T-helper 22 cell (primary cell): ENCODE measurements around the gene CDKN1A.
"Not testable (repeated sequence)": the region's sequence is repeated elsewhere in the genome, so short reads cannot be mapped to it uniquely, and the experiment has no call there.

ENCODE experiments used
- DNase-seq: peaks from one replicate; pipeline ENCODE4 v3.0.0-alpha.2; 2020; ENCODE audit warnings: low read depth

The CDKN1A gene

DNA sequence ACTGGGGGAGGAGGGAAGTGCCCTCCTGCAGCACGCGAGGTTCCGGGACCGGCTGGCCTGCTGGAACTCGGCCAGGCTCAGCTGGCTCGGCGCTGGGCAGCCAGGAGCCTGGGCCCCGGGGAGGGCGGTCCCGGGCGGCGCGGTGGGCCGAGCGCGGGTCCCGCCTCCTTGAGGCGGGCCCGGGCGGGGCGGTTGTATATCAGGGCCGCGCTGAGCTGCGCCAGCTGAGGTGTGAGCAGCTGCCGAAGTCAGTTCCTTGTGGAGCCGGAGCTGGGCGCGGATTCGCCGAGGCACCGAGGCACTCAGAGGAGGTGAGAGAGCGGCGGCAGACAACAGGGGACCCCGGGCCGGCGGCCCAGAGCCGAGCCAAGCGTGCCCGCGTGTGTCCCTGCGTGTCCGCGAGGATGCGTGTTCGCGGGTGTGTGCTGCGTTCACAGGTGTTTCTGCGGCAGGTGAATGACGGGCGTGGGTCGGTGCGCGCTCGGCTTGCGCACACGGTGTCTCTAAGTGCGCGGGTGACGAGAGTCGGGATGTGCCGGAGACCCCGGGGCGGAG lies at the start of gene CDKN1A:
CDKN1A (plus strand) TSS at position 227 of the 555 bp plus-strand sequence. CDS start 5,388 bp downstream, outside the sequence.
- DNase-seq: peak; percentile 65

DNA sequence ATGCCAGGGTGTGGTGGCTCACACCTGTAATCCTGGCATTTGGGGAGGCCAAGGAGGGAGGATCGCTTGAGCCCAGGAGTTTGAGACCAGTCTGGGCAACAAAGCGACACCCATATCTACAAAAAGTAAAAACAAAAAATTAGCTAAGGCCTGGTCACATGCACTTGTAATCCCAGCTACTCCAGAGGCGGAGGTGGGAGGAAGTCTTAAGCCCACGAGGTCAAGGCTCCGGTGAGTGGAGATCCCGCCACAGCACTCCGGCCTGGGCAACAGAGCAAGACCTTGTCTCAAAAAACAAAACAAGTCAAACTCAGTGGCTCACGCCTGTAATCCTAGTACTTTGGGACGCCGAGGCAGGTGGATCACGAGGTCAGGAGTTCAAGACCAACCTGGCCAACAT lies 48.7 kb upstream of the CDKN1A start:
- no peak for DNase-seq

DNA sequence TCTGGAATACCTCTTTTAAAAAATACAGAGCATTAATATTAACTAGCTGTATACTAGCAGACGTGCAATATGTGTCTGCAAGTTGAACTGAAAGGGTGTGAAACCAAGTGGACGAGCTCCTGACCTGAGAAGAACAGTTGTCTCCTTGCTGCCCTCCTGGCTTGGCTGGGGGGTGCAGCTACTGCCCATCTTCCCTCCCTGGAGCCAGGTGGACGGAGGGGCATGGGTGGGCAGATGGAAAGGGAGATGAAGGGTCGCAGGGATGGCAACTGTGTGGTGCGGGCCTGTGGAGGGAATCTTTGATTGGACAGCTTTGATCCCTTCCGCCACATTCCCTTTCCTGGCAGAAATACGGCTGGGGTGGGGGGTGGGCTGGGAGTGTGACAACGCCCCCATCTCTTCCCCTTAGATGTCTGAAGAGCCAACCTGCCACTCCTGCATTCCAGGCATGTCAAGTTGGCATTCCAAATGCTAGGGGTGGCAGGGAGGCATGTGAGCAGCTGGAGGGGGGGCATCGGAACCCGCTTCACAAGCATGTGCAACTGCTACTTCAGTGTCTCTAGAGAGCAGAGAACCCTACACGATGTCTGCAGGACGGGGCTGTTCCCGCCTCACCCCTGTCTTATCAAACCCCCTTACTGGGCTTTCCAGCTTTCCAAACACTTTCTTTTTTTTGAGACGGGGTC lies 47.0 kb upstream of the CDKN1A start:
- DNase-seq: no peak

DNA sequence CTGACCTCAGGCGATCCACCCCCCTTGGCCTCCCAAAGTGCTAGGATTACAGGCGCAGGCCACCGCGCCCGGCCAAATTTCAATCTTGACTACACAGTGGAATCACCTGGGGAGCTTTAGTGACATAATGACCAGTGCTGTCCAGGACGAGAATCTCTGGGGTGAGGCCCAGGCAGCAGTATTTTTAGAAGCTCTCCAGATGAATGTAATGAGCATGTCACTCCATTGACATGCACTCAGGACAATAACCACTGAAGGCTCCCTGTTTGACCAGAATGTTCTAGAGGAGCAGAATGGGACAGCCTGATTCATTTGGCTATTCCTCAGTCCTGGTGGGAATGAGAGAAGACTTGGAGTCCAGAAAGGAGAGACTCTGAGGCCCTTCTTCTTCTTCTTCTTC lies 45.1 kb upstream of the CDKN1A start:
- DNase-seq: no peak

DNA sequence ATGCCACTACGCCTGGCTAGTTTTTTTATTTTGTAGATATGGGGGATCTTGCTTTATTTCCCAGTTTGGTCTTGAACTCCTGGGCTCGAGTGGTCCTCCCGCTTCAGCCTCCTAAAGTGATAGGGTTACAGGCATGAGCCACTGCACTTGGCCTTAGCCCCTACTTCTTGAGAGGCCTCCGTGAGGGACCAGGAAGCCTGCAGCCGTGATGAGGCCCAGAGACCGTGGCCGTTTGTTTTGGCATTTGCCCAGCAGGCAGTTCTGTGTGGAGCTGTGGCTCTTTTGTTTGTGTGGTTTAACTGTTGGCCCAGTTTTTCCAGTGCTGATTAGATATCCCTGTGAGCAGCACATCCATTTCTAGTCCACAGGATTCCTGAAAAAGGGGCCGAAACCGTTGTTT lies 44.6 kb upstream of the CDKN1A start:
- DNase-seq: no peak

DNA sequence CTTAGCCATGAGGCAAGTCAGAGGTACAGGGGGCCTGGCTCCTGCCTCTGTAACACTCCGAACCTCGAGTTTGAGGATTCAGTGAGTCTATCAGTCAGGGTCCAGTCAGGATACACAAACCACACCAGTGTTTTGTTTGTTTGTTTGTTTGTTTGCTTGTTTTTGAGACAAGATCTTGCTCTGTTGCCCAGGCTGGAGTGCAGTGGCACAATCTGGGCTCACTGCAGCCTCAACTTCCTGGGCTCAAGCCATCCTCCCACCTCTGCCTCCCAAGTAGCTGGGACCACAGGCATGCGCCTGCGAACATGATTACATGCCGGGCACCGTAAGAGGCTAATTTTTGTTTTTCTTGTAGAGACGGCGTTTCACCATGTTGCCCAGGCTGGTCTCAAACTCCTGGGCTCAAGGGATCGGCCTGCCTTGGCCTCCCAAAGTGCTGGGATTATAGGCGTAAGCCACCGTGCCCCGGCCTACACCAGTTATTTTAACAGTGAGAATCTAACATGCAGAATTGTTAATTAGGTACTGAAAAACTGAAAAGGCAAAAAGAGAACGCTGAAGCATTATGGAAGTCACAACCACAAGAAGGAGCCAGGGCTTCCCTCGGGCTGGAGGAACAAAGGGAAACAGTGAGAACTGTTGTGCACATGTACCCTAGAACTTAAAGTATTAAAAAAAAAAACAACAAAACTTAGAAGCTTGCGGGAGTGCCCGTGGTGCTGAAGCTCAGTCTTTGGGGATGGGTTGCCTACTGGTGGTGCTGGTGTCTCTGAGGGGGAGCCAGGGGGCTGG lies 44.0 kb upstream of the CDKN1A start:
- no peak for DNase-seq

DNA sequence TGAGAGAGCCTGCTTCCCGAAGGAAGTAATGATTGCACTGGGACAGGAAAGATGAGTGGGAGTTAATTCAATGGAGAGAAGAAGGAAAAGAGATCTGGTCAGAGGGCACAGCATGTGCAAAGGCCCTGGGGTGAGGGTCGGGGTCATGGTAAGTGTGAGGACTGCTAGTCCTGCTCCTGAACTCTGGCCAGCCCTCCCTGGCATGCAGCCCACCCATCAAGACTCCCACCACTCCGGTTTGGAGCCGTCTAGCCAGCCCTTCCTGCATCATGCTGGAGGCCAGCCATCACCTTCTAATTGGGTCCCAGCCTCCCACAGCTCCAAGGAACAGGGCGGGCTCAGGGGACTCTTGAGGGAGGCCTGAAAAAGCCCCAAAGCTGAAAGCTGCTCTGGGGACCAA lies 42.2 kb upstream of the CDKN1A start:
- no peak for DNase-seq

DNA sequence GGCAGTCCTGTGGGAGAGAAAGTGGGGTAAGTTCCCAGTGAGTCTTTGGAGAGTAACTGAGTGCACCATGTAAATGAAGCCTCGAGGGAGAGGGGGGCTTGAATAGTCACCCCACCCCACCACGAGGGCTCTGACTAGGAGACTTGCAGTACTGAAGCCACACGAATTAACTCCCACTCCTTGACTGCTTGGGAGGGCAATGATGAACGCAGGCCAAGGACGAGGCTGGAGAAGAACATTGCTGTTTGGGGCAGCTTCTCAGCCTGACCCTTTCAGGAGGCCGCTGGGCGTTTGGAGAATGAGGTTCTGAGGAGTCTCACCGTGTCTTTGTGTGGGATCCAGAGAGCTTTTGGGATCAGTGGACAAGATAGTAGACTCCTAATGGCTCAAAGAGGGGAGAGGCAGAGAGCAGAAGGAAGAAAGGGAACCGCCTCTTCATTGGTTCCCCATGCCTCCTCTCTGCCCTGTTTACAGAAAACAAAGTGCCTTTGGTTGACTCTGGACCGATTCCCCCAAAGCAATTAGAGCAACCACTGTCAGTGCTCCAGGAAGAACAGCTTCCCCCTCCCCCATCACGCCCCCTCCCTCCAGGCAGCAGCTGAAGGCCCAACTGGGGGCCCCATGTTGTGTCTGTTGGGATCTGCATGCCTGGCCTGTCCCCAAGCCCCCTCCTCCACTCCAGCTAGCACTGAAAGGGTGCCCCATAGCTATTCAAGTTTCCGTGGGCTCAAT lies 41.7 kb upstream of the CDKN1A start:
- DNase-seq: no peak

DNA sequence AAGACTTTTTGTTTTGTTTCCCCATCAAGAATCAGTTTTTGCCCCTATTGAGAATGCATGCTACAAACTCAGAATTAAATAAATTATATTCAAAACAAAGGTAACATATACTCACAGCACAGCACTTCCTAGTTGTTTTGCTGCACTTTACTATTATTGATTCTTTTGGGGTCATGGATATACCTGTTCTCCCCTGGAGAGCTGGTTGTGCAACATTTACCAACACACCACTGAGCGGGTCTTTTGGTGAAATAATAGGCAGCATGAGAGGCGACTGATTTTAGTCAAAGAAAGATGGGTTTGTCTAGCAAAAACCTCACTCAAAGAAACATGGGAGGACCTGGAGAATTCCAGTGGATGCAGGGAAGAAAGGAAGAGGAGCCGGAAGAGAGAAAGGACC lies 39.9 kb upstream of the CDKN1A start:
- DNase-seq: no peak

DNA sequence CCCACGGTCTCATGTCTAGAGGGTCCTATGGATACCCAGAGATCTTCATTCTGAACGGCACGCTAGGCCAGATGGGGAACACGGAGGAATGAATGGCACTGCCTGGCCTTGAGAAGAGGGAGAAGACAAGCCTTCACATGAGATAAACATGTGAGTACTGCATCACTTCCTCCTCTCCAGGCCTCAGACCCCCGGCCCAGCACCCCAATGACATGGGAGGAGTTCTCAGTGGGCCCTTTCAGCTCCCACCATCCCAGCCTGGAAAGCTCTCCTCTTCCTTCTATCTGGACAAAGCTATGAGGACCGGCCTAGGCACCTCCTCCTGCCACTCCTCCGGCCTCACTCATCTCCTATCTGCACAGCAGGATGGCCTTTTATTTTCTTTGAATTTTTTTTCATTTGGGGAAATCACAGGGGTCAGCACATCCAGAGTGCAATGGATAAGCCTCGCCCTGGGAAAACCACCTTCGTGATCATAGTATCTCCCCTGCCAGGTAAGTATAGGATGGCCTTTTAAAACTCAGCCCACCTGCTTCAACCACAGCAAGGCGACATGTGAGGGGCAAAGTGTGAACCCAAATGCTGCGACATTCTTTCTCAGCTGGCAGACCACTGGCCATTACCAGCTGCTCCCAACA lies 39.2 kb upstream of the CDKN1A start:
- no peak for DNase-seq

DNA sequence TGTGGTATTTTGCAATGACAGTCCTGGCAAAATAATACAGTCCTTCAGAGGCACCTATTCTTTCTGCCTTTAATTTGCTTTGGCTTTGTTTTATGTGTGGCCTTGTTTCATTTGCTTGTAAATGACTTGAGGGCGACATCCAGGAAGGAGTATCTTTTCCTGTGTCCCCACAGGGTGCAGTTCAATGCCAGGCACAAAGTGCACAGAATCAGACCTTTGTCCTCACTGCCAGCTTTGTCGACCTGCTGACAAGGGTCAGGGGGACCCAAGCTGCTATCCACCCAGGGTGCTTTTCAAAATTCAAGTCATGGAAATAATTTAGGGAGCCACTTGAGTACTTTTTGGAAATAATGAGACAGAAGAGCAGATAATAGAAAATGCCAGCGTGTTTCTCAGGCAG lies 37.0 kb upstream of the CDKN1A start:
- DNase-seq: no peak

DNA sequence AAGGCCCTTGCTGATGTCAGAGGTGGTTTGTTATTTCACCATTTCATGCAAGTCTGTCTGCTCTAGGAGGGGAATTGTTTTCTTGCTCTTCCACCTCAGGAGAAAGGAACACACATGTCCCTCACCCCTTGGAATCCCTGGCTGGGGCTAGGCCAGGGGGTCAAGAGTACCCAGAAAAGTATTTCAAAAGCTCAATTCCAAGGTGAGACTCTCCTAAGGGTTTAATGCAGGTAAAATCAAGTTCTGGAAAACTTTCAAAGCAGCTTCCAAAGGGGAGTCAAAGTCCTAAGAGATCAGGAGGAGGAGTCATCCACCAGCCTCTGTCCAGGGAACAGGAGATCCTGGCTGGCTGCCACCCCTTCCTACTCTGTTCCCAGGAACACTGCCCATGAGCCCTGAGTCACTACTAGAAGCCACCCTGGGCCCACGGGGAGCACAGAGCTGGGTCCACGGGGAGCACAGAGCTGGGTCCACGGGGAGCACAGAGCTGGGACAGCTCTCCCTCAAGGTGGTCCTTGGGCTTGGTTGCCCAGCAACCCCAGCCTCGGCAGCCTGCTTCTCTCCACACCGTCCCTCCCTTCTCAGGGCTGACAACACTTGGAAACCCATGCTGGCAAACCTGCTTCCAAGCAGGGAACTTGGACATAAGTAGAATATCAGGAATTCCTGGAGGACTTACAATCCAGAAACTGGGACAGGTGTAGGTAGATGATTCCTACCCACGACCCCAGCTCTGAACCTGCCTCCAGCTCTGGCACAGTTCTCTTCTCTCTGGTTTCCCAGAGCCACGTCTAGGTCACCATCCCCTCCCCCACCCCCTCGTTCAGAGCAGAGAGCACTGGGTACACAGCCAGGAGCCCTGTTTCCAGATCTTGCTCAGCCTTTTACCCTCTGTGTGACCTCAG lies 35.3 kb upstream of the CDKN1A start:
- DNase-seq: no peak

DNA sequence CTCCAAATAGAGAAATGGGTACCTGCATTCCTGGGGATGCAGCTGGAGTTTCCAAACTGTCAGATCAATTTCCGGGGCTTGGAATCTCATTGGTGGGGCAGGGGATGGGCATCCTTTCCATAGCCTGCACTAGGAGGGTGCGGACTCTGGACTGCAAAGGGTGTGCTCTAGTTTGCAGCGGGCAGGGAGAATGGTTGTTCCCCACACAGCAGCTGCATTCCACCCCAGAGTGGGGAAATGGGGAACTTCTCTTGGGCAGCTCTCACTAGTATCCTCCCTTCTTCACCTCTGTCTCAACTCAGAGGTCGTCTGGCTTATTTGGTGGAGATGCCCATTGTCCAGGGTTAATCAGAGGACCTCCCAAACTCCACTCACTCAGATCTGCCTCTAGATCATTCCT lies 34.5 kb upstream of the CDKN1A start:
- no peak for DNase-seq

DNA sequence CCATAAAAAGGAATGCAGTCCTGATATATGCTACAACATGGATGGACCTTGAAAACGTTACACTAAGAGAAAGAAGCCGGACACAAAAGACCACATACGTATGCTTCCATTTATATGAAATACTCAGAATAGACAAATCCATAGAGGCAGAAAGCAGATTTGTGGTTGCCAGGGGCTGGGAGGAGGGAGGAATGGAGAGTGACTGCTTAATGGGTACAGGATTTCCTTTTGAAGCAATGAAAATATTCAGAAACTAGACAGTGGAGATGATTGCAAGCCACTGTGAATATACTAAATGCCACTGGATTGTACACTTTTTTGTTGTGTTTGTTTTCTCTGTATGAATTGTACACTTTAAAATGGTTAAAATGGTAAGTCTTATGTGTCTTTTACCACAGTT lies 29.4 kb upstream of the CDKN1A start:
- DNase-seq: no peak

DNA sequence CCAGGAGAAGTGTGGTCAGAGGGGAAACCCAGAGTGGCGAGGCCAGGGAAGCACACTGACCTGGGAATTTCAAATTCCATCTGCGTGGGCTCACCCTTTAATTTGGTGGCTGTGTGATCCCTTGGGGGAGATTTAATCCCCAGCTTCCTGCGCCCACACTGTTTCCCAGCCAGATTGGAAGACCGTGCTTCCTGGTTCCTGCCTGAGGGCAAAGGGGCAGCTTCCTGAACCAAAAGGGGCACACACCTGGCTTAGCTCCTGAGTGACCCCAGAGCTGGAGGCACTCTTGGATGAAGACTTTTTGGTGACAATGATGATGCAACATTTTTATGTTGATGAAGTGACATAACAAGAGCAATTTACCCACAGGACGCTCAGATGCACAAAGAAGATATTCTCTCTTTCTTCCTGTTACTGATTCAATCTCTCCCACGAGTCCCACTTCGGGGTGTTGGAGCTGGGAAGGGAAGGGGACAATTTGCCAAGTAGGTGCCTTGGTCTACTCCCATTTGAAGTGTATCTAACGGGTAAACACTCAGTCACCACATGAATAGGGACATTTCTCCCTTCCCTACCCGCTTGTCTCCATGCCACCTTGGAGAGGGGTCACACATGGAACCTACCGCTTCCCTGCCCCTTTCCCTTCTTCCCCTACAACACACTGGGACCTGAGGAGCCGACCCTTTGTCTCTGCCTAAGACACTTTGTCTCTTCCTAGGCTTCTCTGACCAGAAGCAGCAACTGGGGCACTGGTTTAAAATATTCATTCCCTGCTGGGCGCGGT lies 28.6 kb upstream of the CDKN1A start:
- DNase-seq: no peak

DNA sequence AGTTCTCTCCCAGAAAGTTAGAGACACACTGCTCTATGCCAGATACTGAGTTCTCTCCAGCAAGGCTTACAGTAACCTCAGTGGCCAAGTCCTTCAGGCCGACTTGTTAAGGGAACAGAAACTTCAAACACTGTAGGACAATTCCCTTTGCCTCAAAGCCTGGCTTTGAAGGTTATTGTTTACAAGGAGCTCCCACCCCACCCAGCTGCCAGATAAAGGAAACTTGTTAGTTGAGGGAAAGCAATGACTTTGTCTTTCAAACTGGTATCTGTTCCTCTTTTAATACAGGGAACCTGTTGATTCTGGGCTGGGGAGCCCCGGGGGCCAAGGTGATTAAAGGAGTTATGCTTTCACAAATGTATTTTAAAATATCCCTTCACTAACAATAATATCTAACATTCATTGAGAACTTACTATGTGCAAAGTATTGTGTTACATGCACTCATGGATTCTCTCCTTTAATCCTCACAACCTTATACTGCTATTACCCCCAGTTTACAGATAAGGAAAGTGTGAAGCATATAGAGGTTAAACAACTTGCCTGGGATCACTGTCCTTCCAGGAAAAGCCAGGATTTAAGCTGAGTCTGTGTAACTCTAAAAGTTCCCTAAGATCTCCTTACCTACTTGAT lies 27.6 kb upstream of the CDKN1A start:
- DNase-seq: no peak

DNA sequence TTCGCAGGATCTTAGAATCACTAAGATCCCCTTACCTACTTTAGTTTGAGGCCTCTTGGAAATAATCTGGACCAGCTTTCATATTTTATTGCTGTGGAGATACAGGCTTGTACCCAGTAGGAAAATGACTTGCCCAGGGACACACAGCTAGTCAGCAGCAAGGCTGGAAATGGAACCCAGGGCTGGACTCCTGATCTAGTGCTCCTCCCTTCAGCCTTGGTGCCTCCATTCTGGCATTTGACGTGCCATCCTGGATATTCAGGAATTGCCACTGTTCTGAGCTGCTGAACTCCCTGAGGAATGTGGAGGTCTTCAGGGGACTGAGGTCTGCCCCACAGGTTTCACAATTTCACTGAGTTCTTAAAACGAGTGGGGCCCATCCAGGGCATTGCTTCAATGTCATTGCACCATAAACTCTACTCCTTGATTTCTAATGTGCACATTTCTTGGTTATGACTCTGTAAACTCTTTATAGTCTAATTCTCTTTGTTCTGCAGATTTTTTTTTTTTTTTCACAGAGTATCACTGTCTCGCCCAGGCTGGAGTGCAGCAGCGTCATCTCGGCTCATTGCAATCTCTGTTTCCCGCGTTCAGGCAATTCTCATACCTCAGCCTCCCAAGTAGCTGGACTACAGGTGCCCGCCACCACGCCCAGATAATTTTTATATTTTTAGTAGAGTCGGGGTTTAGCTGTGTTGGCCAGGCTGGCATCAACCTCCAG lies 26.7 kb upstream of the CDKN1A start:
- no peak for DNase-seq

DNA sequence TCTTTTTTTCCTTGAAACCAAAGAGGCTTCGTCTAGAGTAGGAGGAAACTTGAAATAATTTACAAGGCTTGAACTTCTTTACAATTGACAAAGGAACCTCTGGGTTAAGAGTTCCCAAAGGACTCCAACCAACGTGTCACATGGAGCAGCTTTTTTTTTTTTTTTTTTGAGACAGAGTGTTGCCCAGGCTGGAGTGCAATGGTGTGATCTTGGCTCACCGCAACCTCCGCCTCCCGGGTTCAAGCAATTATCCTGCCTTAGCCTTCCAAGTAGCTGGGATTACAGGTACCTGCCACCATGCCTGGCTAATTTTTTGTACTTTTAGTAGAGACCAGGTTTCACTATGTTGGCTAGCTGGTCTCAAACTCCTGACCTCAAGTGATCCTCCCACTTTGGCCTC lies 24.0 kb upstream of the CDKN1A start:
- not testable (repeated sequence) for DNase-seq

DNA sequence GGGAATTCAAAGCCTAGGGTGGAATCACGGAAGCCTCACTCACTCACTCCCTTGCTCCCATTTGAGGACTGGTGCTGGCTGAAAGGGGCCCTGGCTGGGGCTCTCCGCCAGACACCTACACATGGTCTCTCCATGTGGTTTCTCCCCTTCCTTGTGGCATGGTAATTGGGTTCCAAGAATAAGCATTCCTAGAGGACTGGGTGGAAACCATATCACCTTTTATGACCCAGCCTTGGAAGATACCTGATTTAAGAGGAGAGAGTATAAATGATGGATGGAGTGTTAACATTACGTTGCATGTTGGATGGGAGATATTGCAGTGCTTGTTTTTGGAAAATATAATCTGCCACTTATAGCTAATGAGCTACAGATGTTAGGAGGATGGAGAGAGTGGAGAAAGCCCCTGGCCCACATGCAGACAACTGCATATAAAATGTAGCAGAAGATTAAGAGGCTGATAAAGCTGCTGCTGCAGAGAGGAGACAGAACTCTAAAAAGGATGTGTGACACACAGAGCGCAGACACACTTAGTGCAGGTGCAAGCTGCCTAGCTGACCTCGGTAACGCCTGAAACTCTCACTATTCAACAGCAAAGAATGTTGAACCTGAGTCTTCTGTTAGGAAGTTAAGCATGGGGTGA lies 23.3 kb upstream of the CDKN1A start:
- no peak for DNase-seq
